NT2/D1 (cell line): ENCODE measurements around the gene ZNF518B.
A peak's percentile ranks its signal among the peaks of the same experiment; 100 is the strongest.

Experiments
- DNase-seq: peaks from one replicate; pipeline ENCODE4 v3.0.0-alpha.2; 2011; ENCODE audit warnings: low read depth, low spot score
- H3K27me3 ChIP-seq: 2 replicates; pipeline ENCODE4 v1.6.0; 2011; ENCODE audit warnings: mild to moderate bottlenecking; ENCODE audit not compliant: insufficient read length, insufficient read depth
- H3K36me3 ChIP-seq: 2 replicates; pipeline ENCODE4 v1.6.1; 2011; ENCODE audit warnings: mild to moderate bottlenecking, low read length, mixed read lengths; ENCODE audit not compliant: insufficient read depth, insufficient read length
- H3K4me1 ChIP-seq: 2 replicates; pipeline ENCODE4 v1.5.1; 2011; ENCODE audit not compliant: insufficient read depth, insufficient read length
- H3K4me3 ChIP-seq: 2 replicates; pipeline ENCODE4 v1.5.1; 2011; ENCODE audit warnings: low read depth; ENCODE audit not compliant: insufficient read length
- H3K9ac ChIP-seq: 2 replicates; pipeline ENCODE4 v1.6.0; 2011; ENCODE audit warnings: low read depth; ENCODE audit not compliant: insufficient read length
- H3K9me3 ChIP-seq: 2 replicates; pipeline ENCODE4 v1.5.1; 2011; ENCODE audit warnings: mild to moderate bottlenecking, low read length; ENCODE audit not compliant: insufficient read depth
- SUZ12 ChIP-seq: IDR thresholded peaks from 2 replicates; pipeline ENCODE4 v1.6.1; 2011; ENCODE audit not compliant: insufficient read length, insufficient read depth; ENCODE audit errors: extremely low read depth
- YY1 ChIP-seq: IDR thresholded peaks from 2 replicates; pipeline ENCODE4 v1.6.1; 2011; ENCODE audit not compliant: insufficient read length, insufficient read depth
- ZNF274 ChIP-seq: IDR thresholded peaks from 2 replicates; pipeline ENCODE4 v1.6.1; 2011; ENCODE audit warnings: mild to moderate bottlenecking, low read depth, low read length

ZNF518B gene

GRCh38 chr4:10457255-10457801 is at the start of gene ZNF518B:
TSS of gene ZNF518B (minus strand) at chr4:10457426. CDS start at chr4:10446328, 11,098 bp downstream.
- TF ChIP-seq YY1 (no peak), ZNF274 (no peak), SUZ12 (no peak)
- Histone ChIP-seq H3K4me3 (peak within 1 kb of the TSS; percentile 81), H3K9ac (peak within 1 kb of the TSS; percentile 87), H3K27me3 (peaks cover 46% of the 10 kb centered on the region), H3K9me3 (0 out of 2 replicates have a peak, but pooled peaks cover 4% of the 10 kb centered on the region), H3K4me1 (no peaks in the 10 kb centered on the region), H3K36me3 (peaks cover 28% of the 10 kb centered on the region)
- DNase-seq: peak; percentile 56

GRCh38 chr4:10506077-10506476 is 48.9 kb upstream of the ZNF518B start:
- Histone ChIP-seq H3K36me3 (no peaks in the 10 kb centered on the region), H3K9me3 (peaks cover 8% of the 10 kb centered on the region; the same call in 1 of the 2 replicates), H3K4me1 (no peaks in the 10 kb centered on the region), H3K27me3 (no peaks in the 10 kb centered on the region), H3K9ac (no peak overlapping the region), H3K4me3 (no peak overlapping the region)
- no peak for DNase-seq
- TF ChIP-seq SUZ12: no peak
- TF ChIP-seq YY1: no peak
- TF ChIP-seq ZNF274: no peak

GRCh38 chr4:10504570-10505179 is 47.4 kb upstream of the ZNF518B start:
- Histone ChIP-seq H3K9me3 (peaks cover 8% of the 10 kb centered on the region; the same call in 1 of the 2 replicates), H3K4me3 (no peak overlapping the region), H3K9ac (no peak overlapping the region), H3K27me3 (no peaks in the 10 kb centered on the region), H3K4me1 (no peaks in the 10 kb centered on the region), H3K36me3 (no peaks in the 10 kb centered on the region)
- TF ChIP-seq ZNF274 (no peak), SUZ12 (no peak), YY1 (no peak)
- no peak for DNase-seq

- DNase-seq: no peak
- Histone ChIP-seq H3K9ac (no peak overlapping the region), H3K4me1 (no peaks in the 10 kb centered on the region), H3K9me3 (peaks cover 8% of the 10 kb centered on the region; the same call in 1 of the 2 replicates), H3K27me3 (no peaks in the 10 kb centered on the region), H3K4me3 (no peak overlapping the region), H3K36me3 (no peaks in the 10 kb centered on the region)
- TF ChIP-seq ZNF274: no peak
- TF ChIP-seq YY1: no peak
- TF ChIP-seq SUZ12: no peak
Observed at GRCh38 chr4:10502717-10503116, 45.5 kb upstream of the ZNF518B start.

GRCh38 chr4:10500776-10501175 is 43.5 kb upstream of the ZNF518B start:
- Histone ChIP-seq H3K36me3 (no peaks in the 10 kb centered on the region), H3K4me1 (peaks cover 2% of the 10 kb centered on the region), H3K9me3 (0 out of 2 replicates have a peak, but pooled peaks cover under 1% of the 10 kb centered on the region), H3K4me3 (no peak overlapping the region), H3K9ac (no peak overlapping the region), H3K27me3 (no peaks in the 10 kb centered on the region)
- TF ChIP-seq YY1 (no peak), ZNF274 (no peak), SUZ12 (no peak)
- DNase-seq: no peak

- Histone ChIP-seq H3K27me3 (peaks cover 3% of the 10 kb centered on the region), H3K36me3 (no peaks in the 10 kb centered on the region), H3K9me3 (no peaks in the 10 kb centered on the region), H3K9ac (no peak overlapping the region), H3K4me1 (peaks cover 5% of the 10 kb centered on the region), H3K4me3 (no peak overlapping the region)
- TF ChIP-seq ZNF274: no peak
- TF ChIP-seq SUZ12: no peak
- TF ChIP-seq YY1: no peak
- DNase-seq: peak; percentile 79
Observed at GRCh38 chr4:10496200-10496599, 39.0 kb upstream of the ZNF518B start.

GRCh38 chr4:10495651-10496050 is 38.4 kb upstream of the ZNF518B start:
- DNase-seq: no peak
- Histone ChIP-seq H3K36me3 (no peaks in the 10 kb centered on the region), H3K27me3 (peaks cover 3% of the 10 kb centered on the region)

More at GRCh38 chr4:10495651-10496050, 38.4 kb upstream of the ZNF518B start:
- peaks cover 5% of the 10 kb centered on the region for H3K4me1 ChIP-seq
- TF ChIP-seq ZNF274 (no peak), SUZ12 (no peak), YY1 (no peak)
- no peaks in the 10 kb centered on the region for H3K9me3 ChIP-seq
- no peak overlapping the region for H3K9ac ChIP-seq
- no peak overlapping the region for H3K4me3 ChIP-seq
